GM19397 (cell line): ENCODE results near the gene ZNF740.

Experiments used
- ATAC-seq: cut with Tn5 transposase; IDR thresholded peaks from one replicate; pipeline ENCODE4 v1.9.1; 2021; ENCODE audit warnings: mild to moderate bottlenecking, moderate library complexity; ENCODE audit not compliant: unreplicated experiment

ZNF740 gene

GRCh38 chr12:53212931-53213330 lies 32.4 kb downstream of the ZNF740 start:
- no peak for ATAC-seq

- ATAC-seq, result no peak
These were observed 32.8 kb downstream of the ZNF740 start for GRCh38 chr12:53213348-53213747.

- ATAC-seq, result no peak
These were observed 33.7 kb downstream of the ZNF740 start for GRCh38 chr12:53214221-53214620.

GRCh38 chr12:53214687-53215455 lies 34.3 kb downstream of the ZNF740 start:
- ATAC-seq, result no peak

GRCh38 chr12:53215497-53215896 lies 35.0 kb downstream of the ZNF740 start:
- no peak for ATAC-seq

- no peak for ATAC-seq
These were observed 36.8 kb downstream of the ZNF740 start for GRCh38 chr12:53217051-53217930.

GRCh38 chr12:53217931-53218307 lies 37.4 kb downstream of the ZNF740 start:
- ATAC-seq, result no peak

- ATAC-seq, result no peak
These were observed 38.2 kb downstream of the ZNF740 start for GRCh38 chr12:53218551-53219291.

GRCh38 chr12:53219292-53219955 lies 38.9 kb downstream of the ZNF740 start:
- peak; percentile 5 for ATAC-seq

- peak; percentile 28 for ATAC-seq
These were observed 39.6 kb downstream of the ZNF740 start for GRCh38 chr12:53219956-53220693.

GRCh38 chr12:53220694-53221202 lies 40.2 kb downstream of the ZNF740 start:
- ATAC-seq, result peak; percentile 45

GRCh38 chr12:53221203-53222080 lies 40.9 kb downstream of the ZNF740 start:
- peak; percentile 30 for ATAC-seq

GRCh38 chr12:53222170-53222721 lies 41.7 kb downstream of the ZNF740 start:
- no peak for ATAC-seq

GRCh38 chr12:53222806-53223261 lies 42.3 kb downstream of the ZNF740 start:
- no peak for ATAC-seq

- ATAC-seq, result no peak
These were observed 43.0 kb downstream of the ZNF740 start for GRCh38 chr12:53223389-53224060.

- no peak for ATAC-seq
These were observed 43.8 kb downstream of the ZNF740 start for GRCh38 chr12:53224061-53224896.
